ENCODE results near the gene MPP4.
"Not testable (repeated sequence)": the region's sequence is repeated elsewhere in the genome, so short reads cannot be mapped to it uniquely, and the experiment has no call there.

The MPP4 gene

DNA sequence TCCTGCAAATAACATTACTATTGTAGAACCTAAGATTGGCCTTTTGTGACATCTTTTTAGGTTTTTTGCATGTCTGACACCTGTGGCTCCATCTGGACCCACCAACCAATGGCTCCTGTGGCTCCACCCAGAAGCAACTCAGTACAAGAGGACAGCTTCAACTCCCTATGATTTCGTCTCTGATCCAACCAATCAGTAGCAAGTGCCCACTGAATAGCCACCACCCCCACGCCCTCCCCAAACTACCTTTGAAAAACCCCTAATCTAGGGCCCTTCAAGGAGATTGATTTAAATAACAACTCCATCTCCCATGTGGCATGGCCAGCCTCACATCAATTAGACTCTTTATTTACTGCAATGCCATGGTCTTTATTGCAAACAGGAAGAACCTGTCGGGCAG, 23.6 kb downstream of the MPP4 start:
- in situ Hi-C loops (cut with MboI; ENCODE audit: low sequenced_read_pairs): no loop called here

DNA sequence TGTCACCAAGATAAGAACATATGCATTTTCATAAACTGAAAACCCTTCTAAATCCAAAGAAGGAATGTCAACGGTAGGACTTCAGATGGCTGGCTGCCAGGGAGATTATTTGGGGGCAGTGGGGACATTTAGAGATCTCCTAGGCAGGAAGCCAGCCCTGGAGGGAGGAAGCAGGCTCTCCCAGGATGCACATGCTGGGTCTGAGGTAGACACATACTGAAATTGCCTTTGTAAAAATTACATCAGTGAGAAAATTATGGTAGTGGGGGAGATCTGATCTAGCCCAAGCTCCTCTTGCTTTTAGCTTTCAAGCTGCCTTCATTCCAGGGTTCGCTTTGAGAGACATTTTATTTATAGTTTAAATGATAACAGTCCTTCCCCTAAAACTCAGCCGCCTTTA, 24.1 kb downstream of the MPP4 start:
- in situ Hi-C loops (cut with MboI; ENCODE audit: low sequenced_read_pairs): no loop called here

DNA sequence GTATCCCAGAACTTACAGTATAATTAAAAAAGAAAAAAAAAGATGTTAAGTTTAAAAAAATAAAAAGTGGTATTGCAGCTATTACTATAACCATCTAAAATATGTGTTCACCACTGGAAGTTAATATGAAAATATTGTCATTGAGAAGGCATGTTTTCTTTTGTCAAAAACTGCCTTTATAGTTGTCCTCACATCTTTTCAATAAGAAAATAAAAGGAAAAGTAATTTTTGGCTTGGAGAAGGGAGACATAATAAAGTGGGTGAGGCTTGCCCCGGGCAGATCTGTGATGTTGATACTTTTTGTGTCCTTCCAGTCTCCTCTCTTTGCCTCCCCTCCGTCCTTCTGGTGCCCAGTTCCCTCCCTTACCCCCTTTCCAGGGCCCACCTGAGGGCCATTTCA, 24.9 kb downstream of the MPP4 start:
- in situ Hi-C loops (cut with MboI; ENCODE audit: low sequenced_read_pairs): no loop called here

DNA sequence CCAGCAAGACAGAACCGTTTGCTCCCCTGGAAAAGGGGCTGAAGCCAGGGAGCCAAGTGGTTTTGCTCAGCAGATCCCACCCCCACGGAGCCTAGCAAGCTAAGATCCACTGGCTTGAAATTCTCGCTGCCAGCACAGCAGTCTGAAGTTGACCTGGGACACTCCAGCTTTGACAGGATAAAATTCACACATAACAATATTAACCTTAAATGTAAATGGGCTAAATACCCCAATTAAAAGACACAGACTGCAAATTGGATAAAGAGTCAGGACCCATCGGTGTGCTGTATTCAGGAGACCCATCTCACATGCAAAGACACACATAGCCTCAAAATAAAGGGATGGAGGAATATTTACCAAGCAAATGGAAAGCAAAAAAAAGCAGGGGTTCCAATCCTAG, 27.2 kb downstream of the MPP4 start:
- in situ Hi-C loops (cut with MboI; ENCODE audit: low sequenced_read_pairs): not testable (repeated sequence)

DNA sequence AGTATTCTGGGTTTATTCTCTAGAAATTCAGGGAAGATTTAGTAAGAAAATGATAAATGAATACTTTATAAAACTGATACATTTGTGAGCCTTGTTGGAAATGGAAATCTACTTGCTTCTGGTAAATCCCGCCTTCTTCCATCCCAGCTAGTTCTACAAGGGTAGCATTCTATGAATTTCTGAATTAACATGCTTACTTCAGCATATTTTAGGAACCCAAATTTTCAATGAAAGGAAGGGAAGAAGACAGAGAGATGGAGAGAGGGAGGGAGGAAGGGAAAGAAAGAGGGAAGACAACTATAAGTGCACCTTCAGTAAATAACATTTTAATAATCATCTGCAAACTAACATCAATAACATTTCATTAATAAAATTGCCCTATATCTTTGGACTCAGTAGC, 28.6 kb downstream of the MPP4 start:
- in situ Hi-C loops (cut with MboI; ENCODE audit: low sequenced_read_pairs): no loop called here

DNA sequence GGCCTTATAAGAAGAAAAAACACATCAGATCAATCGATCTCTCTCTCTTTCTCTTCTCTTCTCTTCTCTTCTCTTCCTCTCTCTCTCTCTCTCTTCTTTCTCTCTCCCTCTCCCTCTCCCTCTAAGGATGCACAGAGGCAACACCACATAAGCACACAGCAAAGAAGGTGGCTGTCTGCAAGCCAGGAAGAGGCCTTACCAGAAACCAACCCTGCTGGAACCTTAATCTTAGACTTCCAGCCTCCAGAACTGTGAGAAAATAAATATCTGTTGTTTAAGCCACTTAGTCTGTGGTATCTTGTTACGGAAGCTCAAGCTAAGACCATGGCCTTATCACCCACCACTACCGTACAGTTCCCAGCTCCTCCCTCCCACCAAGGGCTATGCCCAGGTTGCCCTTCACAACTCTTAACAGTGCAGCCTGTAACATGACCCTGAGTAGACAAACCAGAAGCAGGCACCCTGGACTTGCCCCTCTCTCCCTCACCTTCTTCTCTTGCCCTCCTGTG, 30.0 kb downstream of the MPP4 start:
- in situ Hi-C loops (cut with MboI; ENCODE audit: low sequenced_read_pairs): no loop called here

DNA sequence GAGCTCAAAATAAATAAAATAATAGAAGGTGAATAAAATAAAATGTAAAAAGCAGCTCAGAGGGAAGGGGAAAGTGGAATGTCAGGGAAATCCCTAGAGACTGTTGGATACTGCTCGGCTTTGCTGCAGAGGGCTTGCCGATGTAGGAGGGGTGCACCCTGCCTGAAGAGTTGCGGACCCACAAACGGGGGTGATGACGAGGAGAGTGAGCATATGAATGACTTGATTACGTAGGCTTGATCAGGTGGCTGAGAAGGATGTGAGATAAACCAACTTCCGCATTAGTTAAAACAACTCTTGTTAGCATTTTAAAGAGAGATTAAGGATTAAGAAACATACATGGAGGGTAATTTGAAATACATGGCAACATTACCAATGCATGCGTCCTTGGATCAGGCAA, 34.1 kb downstream of the MPP4 start:
- in situ Hi-C loops (cut with MboI; ENCODE audit: low sequenced_read_pairs): no loop called here

DNA sequence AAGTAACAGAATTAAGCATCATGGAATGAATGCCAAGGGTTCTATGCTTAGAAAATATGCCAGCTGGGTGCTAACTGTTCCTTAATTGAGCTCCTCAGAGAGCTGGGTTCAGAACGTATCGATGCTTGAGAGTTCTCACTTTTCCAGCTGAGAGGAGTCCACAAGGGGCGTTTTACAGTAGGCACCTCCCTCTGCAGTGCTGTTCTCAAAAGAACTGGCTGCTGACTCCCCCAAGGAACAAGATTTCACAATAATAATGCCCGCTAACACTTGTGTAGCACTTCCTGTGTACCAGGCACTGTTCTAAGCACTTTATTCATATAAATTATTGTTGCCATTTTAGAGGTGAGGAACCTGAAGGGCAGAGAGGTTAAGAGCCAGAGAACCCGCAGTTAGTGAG, 37.1 kb downstream of the MPP4 start:
- in situ Hi-C loops (cut with MboI; ENCODE audit: low sequenced_read_pairs): no loop called here

DNA sequence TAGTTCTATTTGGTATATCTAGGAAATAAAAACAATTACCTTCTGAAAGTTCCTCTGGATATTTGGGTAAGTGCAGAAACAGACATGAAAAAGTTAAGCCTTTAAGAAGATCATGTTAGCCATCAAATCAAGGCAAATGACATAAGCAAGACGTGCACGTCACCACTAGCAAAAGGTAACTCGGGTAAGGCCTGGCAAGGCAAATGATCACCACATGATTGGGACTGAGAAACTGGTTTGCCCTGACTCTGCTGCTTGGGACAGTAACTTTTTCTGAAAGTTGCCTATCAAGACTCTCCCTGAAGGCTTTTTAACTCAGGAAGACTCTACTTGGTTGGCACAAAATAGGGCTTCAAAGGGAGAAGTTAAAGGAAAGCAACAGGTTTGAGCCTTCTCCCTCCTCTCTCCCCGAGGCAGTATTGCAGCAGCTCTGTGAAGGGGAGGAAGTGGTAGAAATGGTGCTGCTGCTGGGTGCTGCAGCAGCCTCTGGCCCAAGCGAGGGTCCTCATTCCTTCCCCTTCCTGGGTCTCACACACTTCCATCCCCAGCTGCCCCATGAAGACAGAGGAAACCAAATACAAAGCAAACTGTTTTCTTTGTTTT, 38.0 kb downstream of the MPP4 start:
- in situ Hi-C loops (cut with MboI; ENCODE audit: low sequenced_read_pairs): no loop called here

DNA sequence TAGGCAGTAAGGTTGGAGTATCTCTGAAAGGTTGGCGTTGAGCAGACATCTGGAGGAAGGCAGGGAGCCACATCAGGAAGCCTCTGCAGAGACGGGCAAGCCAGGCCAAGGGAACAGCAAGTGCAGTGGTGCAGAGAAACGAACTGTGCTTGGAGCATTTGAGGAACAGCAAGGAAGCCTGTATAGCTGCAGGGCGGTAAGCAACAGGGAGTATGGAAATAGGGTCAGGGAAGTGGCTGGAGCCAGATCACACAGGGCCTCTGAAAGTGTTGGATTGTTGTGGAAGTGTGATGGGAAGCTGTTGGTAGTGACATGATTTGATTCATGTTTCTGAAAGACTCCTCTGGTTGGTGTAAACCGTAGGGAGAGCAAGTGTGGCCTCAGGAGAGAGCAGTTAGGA, 41.7 kb downstream of the MPP4 start:
- in situ Hi-C loops (cut with MboI; ENCODE audit: low sequenced_read_pairs): no loop called here

DNA sequence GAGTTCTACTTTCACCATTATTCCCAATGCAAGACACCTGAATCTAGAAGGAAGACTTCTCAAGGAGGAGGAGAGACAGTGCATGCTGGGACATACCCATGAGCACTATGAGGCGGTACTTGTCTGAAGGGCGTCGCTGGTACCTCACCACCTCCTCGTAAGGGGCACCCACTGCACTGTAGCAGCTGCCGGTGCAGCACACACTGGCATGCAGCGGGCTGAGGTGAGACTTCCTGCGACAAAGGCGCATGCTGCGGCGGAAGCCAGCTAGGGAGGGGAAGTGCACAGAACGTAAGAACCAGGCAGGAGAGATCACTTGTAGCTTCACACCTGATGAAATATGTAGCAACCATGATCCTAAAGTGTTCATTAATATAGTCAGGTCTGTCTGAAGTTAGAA, 42.3 kb downstream of the MPP4 start:
- in situ Hi-C loops (cut with MboI; ENCODE audit: low sequenced_read_pairs): no loop called here

DNA sequence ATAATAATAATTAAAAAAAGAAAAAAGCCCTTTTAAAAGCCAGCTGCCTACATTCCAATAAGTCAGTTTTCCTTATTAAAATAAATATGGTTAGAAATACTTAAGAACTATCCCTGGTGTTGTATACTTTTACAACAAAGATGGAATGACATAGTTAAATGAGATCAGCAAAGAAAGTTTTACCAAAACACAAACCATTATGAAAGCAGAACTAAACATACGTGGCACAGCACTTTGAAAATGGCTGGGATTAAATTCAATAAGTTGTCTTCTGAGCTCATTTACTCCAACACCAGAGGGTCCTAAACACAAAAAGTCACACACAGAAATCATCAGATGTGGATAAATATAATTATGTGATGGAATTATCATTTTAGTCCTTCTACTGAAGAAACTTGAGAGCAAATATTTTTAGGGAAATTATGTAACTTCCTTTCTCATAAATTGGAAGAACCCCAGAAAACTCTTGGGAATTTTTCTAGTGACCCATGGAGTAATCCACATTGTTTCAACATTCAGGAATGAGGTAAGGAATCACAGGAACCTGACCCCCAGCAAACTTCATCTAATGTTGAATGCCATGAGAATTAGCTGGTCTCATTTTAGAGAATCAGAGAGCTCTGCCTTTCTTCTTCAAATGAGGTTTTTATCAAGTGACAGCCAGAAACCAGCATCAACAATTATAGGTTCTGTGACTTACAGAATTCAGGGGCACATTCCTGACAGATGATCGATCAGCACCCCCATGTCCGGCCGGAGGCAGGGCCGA, 43.6 kb downstream of the MPP4 start:
- in situ Hi-C loops (cut with MboI; ENCODE audit: low sequenced_read_pairs): no loop called here

DNA sequence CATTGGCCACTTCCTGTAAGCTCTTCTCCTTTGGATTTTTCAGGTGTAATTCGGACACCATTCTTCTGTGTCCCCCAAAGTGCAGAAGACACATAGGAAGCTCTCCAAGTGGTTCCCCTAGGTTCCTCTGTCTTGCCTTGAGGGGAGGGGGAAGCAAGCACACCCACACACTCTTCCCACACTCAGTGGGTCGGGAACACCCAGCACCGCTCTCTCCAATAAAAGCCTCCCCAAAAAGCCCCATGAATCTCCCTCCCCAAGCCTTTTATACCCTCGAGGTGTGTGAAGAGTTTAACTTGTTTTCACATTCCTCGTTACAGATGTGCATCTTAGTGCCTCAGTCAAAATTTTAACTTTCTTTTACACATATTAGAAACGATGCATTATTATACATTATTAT, 45.2 kb downstream of the MPP4 start:
- in situ Hi-C loops (cut with MboI; ENCODE audit: low sequenced_read_pairs): no loop called here

DNA sequence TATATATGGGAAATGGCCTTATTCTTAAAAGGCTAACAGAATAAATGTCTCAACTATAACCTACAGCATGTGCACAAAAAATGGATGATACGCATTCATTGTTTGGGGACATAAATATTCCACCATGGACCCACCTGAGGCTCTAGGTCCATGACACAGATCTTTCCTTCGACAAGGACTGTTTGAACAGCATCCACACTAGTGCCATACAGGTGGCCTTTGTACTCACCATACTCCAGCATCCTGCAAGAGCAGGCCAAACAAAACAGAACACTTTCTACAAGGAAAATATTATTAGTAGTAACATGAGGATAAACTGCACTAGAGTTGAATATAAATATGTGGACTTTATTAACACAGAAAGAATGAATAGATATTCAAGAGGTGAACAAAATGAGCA, 49.0 kb downstream of the MPP4 start:
- in situ Hi-C loops (cut with MboI; ENCODE audit: low sequenced_read_pairs): no loop called here

DNA sequence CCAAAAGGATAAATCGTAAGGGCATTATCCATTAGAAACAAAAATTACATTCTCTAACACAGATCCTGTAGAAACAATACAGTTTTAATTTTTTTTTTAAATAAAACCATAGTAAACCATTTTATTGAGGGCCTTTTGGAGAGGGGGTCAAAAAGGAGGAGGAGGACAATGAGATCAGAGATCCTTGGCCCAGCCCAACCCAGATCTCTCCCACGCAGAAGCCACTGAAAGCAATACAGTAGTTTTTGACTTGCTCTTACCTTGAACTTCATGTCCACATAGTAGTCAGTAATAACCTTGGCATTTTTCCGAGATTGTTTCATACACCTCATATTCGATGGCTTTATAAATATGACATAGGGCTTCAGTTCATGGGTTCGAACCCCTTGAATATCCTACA, 51.0 kb downstream of the MPP4 start:
- in situ Hi-C loops (cut with MboI; ENCODE audit: low sequenced_read_pairs): no loop called here

DNA sequence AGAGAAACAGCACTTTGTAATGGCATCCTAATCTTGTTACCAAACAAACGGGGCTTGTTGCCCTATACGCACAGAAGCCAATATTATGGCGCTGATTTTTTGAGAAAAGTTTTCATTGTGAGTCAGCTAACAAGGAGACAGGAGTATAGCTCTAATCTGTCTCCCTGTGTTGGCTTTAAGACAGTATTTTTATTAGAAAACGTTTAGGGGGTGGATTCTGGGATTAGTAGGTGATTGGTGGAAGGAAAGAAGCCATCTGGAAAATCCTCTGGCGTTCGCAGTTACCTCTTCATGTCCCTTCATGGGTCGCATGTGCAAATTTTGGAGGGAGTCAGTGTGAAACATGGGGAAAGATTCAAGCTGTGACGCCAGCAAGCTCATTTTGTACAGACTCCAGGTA, 54.4 kb downstream of the MPP4 start:
- in situ Hi-C loops (cut with MboI; ENCODE audit: low sequenced_read_pairs): no loop called here

DNA sequence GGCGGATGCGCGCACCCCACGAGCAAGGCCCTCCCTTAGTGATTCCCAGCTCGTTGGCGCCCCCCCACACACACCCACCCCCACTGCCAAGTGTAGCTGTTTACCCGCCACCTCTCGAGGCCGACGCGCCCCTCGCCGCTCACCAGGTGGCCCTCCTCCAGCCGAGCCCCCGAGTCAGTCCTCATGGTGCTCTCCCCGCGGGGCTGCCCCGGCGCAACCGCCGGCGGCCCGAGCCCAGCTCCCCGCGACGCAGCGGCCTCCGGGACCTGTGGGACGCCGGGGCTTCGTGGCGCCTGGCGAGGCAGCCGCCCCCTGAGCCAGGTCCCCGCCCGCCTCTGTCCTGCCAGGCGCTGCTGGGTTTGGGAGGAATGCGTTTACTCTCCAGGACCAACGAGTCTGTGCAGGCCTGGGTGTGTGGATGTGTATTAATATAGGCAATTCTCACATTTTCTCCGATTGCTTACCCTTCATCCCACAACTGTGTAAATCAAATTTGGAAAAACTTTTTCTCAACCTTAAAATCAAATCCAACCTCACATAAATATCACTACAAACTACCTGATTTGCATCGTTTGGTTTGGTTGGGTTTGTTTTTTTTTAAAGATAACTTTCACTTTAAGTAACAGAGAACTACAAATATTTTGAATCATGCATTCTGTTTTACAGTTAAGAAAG, 55.1 kb downstream of the MPP4 start, which contains the start of gene TMEM237:
TMEM237 (minus strand) TSS at position 288 of the 675 bp plus-strand sequence; CDS start at position 185, 103 bp downstream.
- in situ Hi-C loops (cut with MboI; ENCODE audit: low sequenced_read_pairs): no loop called here

DNA sequence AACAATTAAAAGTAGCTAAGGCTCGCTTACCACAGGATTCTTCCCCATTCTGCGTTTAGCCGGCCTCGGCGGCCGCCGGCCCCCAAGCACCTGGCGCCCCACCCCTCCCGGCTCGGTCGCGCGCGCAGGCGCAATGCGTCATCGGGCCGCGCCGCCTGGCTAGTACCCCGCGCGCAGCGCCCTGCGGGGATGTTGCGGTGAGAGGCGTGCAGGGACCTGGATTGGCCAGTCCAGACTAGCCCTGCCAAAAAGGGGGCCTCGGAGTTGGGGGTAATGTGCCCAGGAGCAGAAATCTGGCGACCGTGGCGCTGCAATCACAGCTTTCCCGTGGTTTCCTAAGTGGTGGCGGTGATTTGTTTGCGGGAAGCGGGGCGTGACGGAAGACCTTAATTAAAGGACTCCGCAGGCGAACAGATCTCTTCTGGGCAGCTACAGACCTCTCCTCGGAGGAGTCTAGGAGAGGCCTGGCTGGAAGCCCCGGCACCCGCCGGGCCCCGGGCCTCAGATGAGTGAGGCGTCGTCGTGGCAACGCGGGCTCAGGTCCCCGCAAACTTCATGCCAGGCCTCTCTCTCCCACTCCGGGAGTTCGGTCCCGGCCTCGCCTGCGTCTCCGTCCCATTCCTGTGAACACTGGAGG, 55.7 kb downstream of the MPP4 start:
- in situ Hi-C loops (cut with MboI; ENCODE audit: low sequenced_read_pairs): no loop called here

DNA sequence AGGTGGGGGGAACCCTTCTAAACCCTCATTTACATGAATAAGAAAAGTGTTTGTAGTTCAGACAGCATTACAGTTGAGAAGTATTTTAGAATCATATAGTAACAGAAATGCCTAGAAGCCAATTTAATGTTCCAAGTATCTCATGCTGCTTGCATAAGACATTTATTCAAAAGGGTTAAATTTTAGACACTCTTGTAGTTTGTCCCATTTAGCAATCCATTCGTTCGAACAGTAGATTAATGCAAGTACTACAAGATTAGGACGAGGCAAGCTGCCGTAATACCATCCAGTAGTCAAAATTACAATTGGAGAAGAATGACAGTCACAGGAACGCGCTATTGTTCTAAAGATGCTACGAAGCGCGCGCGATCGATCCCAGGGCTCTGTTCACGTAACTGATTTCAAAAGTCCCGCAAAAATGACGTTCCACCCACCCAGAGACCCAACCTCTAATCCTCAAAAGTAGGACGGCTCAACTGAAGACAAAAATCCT, 56.3 kb downstream of the MPP4 start:
- in situ Hi-C loops (cut with MboI; ENCODE audit: low sequenced_read_pairs): no loop called here

DNA sequence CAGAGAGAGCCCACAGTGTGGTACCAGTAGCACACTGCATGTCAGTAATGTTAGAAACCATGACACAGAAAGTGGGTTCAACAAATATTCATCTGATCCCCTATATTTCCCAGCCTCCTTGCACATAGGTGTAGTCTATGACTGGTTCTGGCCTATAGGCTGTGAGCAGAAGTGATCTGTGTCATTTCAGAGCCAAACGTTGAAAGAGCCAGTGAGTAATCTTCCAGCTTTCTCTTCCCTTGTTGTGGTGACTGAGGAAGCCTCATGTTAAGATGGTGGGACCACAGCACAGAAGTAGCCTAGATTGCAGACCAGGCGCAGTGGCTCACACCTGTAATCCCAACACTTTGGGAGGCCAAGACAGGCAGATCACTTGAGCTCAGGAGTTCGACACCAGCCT, 59.2 kb downstream of the MPP4 start:
- in situ Hi-C loops (cut with MboI; ENCODE audit: low sequenced_read_pairs): no loop called here

DNA sequence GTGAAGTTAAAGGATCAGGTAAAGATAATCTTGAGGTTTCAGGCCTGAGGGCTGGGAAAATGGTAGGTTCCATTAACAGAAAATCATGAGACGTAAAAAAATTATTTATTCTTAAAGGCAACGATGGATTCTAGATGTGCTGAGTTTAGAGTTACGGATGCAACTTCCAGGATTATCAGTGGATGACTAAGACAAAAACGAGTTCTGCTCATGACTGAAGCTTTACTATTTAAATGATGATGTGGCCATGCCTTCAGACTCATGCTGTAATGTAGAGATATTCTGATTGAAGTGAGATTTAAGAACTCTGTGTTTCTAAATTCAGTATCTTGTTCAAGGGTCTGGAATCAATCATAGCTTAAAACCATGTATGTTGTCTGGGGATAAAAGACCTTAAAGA, 60.1 kb downstream of the MPP4 start:
- in situ Hi-C loops (cut with MboI; ENCODE audit: low sequenced_read_pairs): no loop called here
